H9 (cell line): ENCODE data around the gene RCOR3. TPM values are rescaled to one million over a fixed set of nuclear protein-coding genes. Genes with fewer than 3 reads are reported as not detected.

Source experiments
- DNase-seq: peaks from one replicate; pipeline ENCODE4 v3.0.0-alpha.2; 2017
- H2AFZ ChIP-seq: one replicate; pipeline ENCODE4 v1.6.1; 2013; ENCODE audit warnings: mild to moderate bottlenecking, low read length, control low read depth, moderate library complexity
- H2AK5ac ChIP-seq: 2 replicates; pipeline ENCODE4 v1.6.1; 2013; ENCODE audit warnings: low read length, control low read depth, mixed read lengths; ENCODE audit not compliant: insufficient read length
- H2BK120ac ChIP-seq: one replicate; pipeline ENCODE4 v1.6.1; 2013; ENCODE audit warnings: low read depth, mild to moderate bottlenecking, low read length, control low read depth, inconsistent platforms; ENCODE audit not compliant: poor library complexity, severe bottlenecking
- H2BK12ac ChIP-seq: 2 replicates; pipeline ENCODE4 v1.6.1; 2013; ENCODE audit warnings: low read length, control low read depth, mixed read lengths, low read depth; ENCODE audit not compliant: insufficient read length
- H2BK15ac ChIP-seq: 2 replicates; pipeline ENCODE4 v1.6.1; 2013; ENCODE audit warnings: low read depth, low read length, control low read depth
- H2BK20ac ChIP-seq: one replicate; pipeline ENCODE4 v1.6.1; 2013; ENCODE audit warnings: low read depth, mild to moderate bottlenecking, low read length, control low read depth, inconsistent platforms; ENCODE audit not compliant: poor library complexity, severe bottlenecking
- H2BK5ac ChIP-seq: 2 replicates; pipeline ENCODE4 v1.6.1; 2013; ENCODE audit warnings: low read length, control low read depth, mixed read lengths; ENCODE audit not compliant: insufficient read length
- H3K14ac ChIP-seq: 2 replicates; pipeline ENCODE4 v1.6.1; 2013; ENCODE audit warnings: low read length, control low read depth; ENCODE audit not compliant: insufficient read depth
- H3K18ac ChIP-seq: 2 replicates; pipeline ENCODE4 v1.6.1; 2013; ENCODE audit warnings: low read depth, mild to moderate bottlenecking, mixed read lengths, low read length, control low read depth; ENCODE audit not compliant: insufficient read length
- H3K23ac ChIP-seq: 2 replicates; pipeline ENCODE4 v1.6.1; 2013; ENCODE audit warnings: low read length, control low read depth, mixed read lengths, low read depth; ENCODE audit not compliant: insufficient read length
- H3K23me2 ChIP-seq: 2 replicates; pipeline ENCODE4 v1.6.1; 2013; ENCODE audit warnings: low read depth, mild to moderate bottlenecking, mixed read lengths, low read length, control low read depth; ENCODE audit not compliant: insufficient read length, poor library complexity, severe bottlenecking
- H3K27ac ChIP-seq: 2 replicates; pipeline ENCODE4 v1.5.1; 2013; ENCODE audit warnings: low read length, control low read depth, mixed read lengths, low read depth; ENCODE audit not compliant: insufficient read length
- H3K27me3 ChIP-seq: 2 replicates; pipeline ENCODE4 v1.6.1; 2013; ENCODE audit warnings: low read length, control low read depth, inconsistent platforms; ENCODE audit not compliant: insufficient read depth
- H3K4ac ChIP-seq: 2 replicates; pipeline ENCODE4 v1.6.1; 2013; ENCODE audit warnings: low read depth, mild to moderate bottlenecking, control low read depth, inconsistent platforms, low read length, moderate library complexity
- H3K4me1 ChIP-seq: 2 replicates; pipeline ENCODE4 v1.6.1; 2013; ENCODE audit warnings: low read length, control low read depth, inconsistent platforms; ENCODE audit not compliant: insufficient read depth
- H3K4me2 ChIP-seq: 2 replicates; pipeline ENCODE4 v1.6.1; 2013; ENCODE audit warnings: low read length, control low read depth, mixed read lengths; ENCODE audit not compliant: insufficient read length, insufficient read depth
- H3K56ac ChIP-seq: 2 replicates; pipeline ENCODE4 v1.6.1; 2013; ENCODE audit warnings: low read depth, mild to moderate bottlenecking, mixed read lengths, low read length, control low read depth; ENCODE audit not compliant: insufficient read length
- H3K79me1 ChIP-seq: 2 replicates; pipeline ENCODE4 v1.6.1; 2013; ENCODE audit warnings: low read depth, mild to moderate bottlenecking, moderate library complexity, low read length, control low read depth, inconsistent platforms; ENCODE audit not compliant: insufficient read depth, poor library complexity, severe bottlenecking
- H3K79me2 ChIP-seq: 2 replicates; pipeline ENCODE4 v1.6.1; 2013; ENCODE audit warnings: low read length, control low read depth, inconsistent platforms; ENCODE audit not compliant: insufficient read depth
- H3K9ac ChIP-seq: 2 replicates; pipeline ENCODE4 v1.6.1; 2013; ENCODE audit warnings: low read length, control low read depth, mixed read lengths; ENCODE audit not compliant: insufficient read length; ENCODE audit errors: extremely low read depth
- H3K9me3 ChIP-seq: one replicate; pipeline ENCODE4 v1.6.1; 2013; ENCODE audit warnings: low read depth, low read length, inconsistent platforms; ENCODE audit not compliant: control insufficient read depth
- H3T11ph ChIP-seq: one replicate; pipeline ENCODE4 v1.6.1; 2013; ENCODE audit warnings: mild to moderate bottlenecking, low read length, control low read depth, inconsistent platforms
- H4K20me1 ChIP-seq: one replicate; pipeline ENCODE4 v1.6.1; 2013; ENCODE audit not compliant: control insufficient read depth, insufficient read length, insufficient read depth
- H4K5ac ChIP-seq: 2 replicates; pipeline ENCODE4 v1.6.1; 2013; ENCODE audit warnings: low read depth, mild to moderate bottlenecking, mixed read lengths, low read length, control low read depth; ENCODE audit not compliant: insufficient read length
- H4K8ac ChIP-seq: replicated peaks from 2 replicates; pipeline ENCODE4 v1.6.1; 2013; ENCODE audit warnings: low read length, control low read depth, mixed read lengths, low read depth; ENCODE audit not compliant: insufficient read length
- H4K91ac ChIP-seq: 2 replicates; pipeline ENCODE4 v1.6.1; 2013; ENCODE audit warnings: low read depth, mild to moderate bottlenecking, moderate library complexity, mixed read lengths, low read length, control low read depth; ENCODE audit not compliant: insufficient read length
- H3K27ac Mint-ChIP-seq, 3 experiments: 2 replicates in 2 of 3; 3 replicates in 1 of 3; pipeline ENCODE4 v1.8.0; 2020 to 2021; ENCODE audit warnings: mixed read lengths in 3 of 3, mild to moderate bottlenecking in 1 of 3, moderate library complexity in 1 of 3
- H3K27me3 Mint-ChIP-seq: 2 replicates; pipeline ENCODE4 v1.8.0; 2021; ENCODE audit warnings: low read depth, mild to moderate bottlenecking, moderate library complexity, mixed read lengths
- H3K36me3 Mint-ChIP-seq, 3 experiments: 2 replicates in 2 of 3; 3 replicates in 1 of 3; pipeline ENCODE4 v1.8.0; 2020 to 2021; ENCODE audit warnings: low read depth in 3 of 3, mixed read lengths in 3 of 3; ENCODE audit not compliant: insufficient read depth in 1 of 3
- H3K4me1 Mint-ChIP-seq, 2 experiments: 2 replicates each; pipeline ENCODE4 v1.8.0; 2020; ENCODE audit warnings: mixed read lengths in 2 of 2
- H3K4me3 Mint-ChIP-seq, 2 experiments: 2 replicates in 1 of 2; 3 replicates in 1 of 2; pipeline ENCODE4 v1.8.0; 2020 to 2021; ENCODE audit warnings: mild to moderate bottlenecking in 2 of 2, mixed read lengths in 2 of 2, moderate library complexity in 1 of 2
- H3K9me3 Mint-ChIP-seq, 2 experiments: 2 replicates in 1 of 2; 3 replicates in 1 of 2; pipeline ENCODE4 v1.8.0; 2020; ENCODE audit warnings: mild to moderate bottlenecking in 2 of 2, mixed read lengths in 2 of 2, moderate library complexity in 1 of 2
- WGBS: extraction: QIAGEN DNeasy Blood & Tissue Kit; methylation state at CpG from one replicate; pipeline ENCODE4 v1.1.7; 2013; ENCODE audit warnings: missing lambda C conversion rate, low lambda C conversion rate, mixed read lengths; ENCODE audit not compliant: insufficient read length; ENCODE audit errors: extremely low coverage; 5-methylcytosine and 5-hydroxymethylcytosine counted together
- total RNA-seq: library from RNA; stranded (reverse); gene quantifications from 2 replicates; pipeline ENCODE4 v1.2.1, GENCODE V29; 2021
- TF ChIP-seq, protein P1 (sequence below): fragments of 200-600 bp; sonication (generic); conservative IDR thresholded peaks from 3 replicates; pipeline ENCODE4 v1.8.0; 2021; ENCODE audit warnings: antibody characterized with exemption, mild to moderate bottlenecking

RCOR3 gene
- total RNA-seq, 1 experiment from 2014 or later: 37.2 TPM

DNA sequence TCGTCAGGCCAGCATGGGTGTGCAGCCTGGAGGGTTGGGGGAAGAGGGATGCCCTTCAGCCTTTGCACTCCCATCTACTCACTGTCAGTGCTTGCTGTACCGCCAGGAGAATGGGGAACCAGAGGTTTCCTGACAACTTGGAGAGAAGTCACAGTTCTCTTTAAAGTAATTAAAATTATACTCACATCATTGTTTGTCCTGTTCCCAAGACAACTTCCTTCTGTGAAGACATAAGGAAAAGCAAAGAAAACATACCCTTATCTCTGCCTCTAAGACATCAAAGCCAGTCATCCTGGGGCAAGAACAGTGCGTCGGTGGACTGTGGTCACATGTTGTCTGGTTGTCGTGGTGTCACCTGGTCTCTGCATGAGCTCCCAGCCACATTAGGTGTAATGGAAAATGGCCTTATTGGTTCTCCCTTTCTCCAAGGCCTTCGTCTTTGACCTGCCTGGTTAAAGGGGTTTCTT lies 85.0 kb downstream of the RCOR3 start:
- Histone ChIP-seq H2BK5ac (no peak overlapping the region), H4K91ac (no peak overlapping the region), H3K9me3 (no peaks in the 10 kb centered on the region), H2BK120ac (no peak overlapping the region), H4K20me1 (no peaks in the 10 kb centered on the region), H3K23ac (no peak overlapping the region), H3K27me3 (no peaks in the 10 kb centered on the region), H3K79me2 (no peaks in the 10 kb centered on the region), H2BK15ac (no peak overlapping the region), H2AFZ (no peak overlapping the region), H3K56ac (no peak overlapping the region), H4K8ac (no peak overlapping the region), H3T11ph (no peak overlapping the region), H3K23me2 (no peaks in the 10 kb centered on the region), H3K4me2 (no peak overlapping the region), H3K9ac (no peak overlapping the region), H3K79me1 (peaks cover 2% of the 10 kb centered on the region), H3K14ac (no peak overlapping the region), H3K18ac (no peak overlapping the region), H3K27ac (no peak overlapping the region), H2BK12ac (no peak overlapping the region), H2BK20ac (no peak overlapping the region), H3K4me1 (peaks cover 6% of the 10 kb centered on the region; the same call in 1 of the 2 replicates), H3K4ac (no peak overlapping the region), H2AK5ac (no peak overlapping the region), H4K5ac (no peak overlapping the region)
- TF ChIP-seq, protein P1, sequence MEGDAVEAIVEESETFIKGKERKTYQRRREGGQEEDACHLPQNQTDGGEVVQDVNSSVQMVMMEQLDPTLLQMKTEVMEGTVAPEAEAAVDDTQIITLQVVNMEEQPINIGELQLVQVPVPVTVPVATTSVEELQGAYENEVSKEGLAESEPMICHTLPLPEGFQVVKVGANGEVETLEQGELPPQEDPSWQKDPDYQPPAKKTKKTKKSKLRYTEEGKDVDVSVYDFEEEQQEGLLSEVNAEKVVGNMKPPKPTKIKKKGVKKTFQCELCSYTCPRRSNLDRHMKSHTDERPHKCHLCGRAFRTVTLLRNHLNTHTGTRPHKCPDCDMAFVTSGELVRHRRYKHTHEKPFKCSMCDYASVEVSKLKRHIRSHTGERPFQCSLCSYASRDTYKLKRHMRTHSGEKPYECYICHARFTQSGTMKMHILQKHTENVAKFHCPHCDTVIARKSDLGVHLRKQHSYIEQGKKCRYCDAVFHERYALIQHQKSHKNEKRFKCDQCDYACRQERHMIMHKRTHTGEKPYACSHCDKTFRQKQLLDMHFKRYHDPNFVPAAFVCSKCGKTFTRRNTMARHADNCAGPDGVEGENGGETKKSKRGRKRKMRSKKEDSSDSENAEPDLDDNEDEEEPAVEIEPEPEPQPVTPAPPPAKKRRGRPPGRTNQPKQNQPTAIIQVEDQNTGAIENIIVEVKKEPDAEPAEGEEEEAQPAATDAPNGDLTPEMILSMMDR: no peak
- H3K27ac Mint-ChIP-seq: no peak overlapping the region
- no CpG with 5 or more reads among the region's 6 CpGs for WGBS
- no peaks in the 10 kb centered on the region for H3K27me3 Mint-ChIP-seq
- no peak for DNase-seq
- peaks cover 12% of the 10 kb centered on the region in 2 experiments for H3K4me1 Mint-ChIP-seq
- no peaks in the 10 kb centered on the region for H3K9me3 Mint-ChIP-seq
- no peak overlapping the region for H3K4me3 Mint-ChIP-seq
- peaks cover 0 to 2% (median 0%) of the 10 kb centered on the region in 3 experiments; a peak in 1 of 7 replicates for H3K36me3 Mint-ChIP-seq
